Duodenal mucosa (tissue), 2 donors: ENCODE data around the gene CCN2.

ENCODE experiments used
- H3K27ac ChIP-seq: one replicate; pipeline ENCODE4 v1.7.0; 2013; ENCODE audit warnings: low read depth, low read length
- H3K27me3 ChIP-seq, 2 donors: one replicate each; pipeline ENCODE4 v1.7.0; 2013; ENCODE audit warnings: low read length in 2 of 2, control low read depth in 1 of 2; ENCODE audit not compliant: insufficient read depth in 2 of 2, control insufficient read depth in 1 of 2
- H3K36me3 ChIP-seq, 2 donors: one replicate each; pipeline ENCODE4 v1.7.0; 2013; ENCODE audit warnings: low read length in 2 of 2, control low read depth in 1 of 2; ENCODE audit not compliant: insufficient read depth in 2 of 2, control insufficient read depth in 1 of 2
- H3K4me1 ChIP-seq, 2 donors: one replicate each; pipeline ENCODE4 v1.7.0; 2013; ENCODE audit warnings: low read length in 2 of 2, control low read depth in 1 of 2; ENCODE audit not compliant: insufficient read depth in 2 of 2, control insufficient read depth in 1 of 2
- H3K4me3 ChIP-seq, 2 donors: one replicate each; pipeline ENCODE4 v1.7.0; 2013; ENCODE audit warnings: low read length in 2 of 2, low read depth in 1 of 2
- H3K9ac ChIP-seq, 2 donors: one replicate each; pipeline ENCODE4 v1.7.0; 2013; ENCODE audit warnings: low read length in 2 of 2, low read depth in 1 of 2
- H3K9me3 ChIP-seq, 2 donors: one replicate each; pipeline ENCODE4 v1.7.0; 2013; ENCODE audit warnings: low read length in 2 of 2, control low read depth in 1 of 2; ENCODE audit not compliant: control insufficient read depth in 1 of 2

CCN2 gene

DNA sequence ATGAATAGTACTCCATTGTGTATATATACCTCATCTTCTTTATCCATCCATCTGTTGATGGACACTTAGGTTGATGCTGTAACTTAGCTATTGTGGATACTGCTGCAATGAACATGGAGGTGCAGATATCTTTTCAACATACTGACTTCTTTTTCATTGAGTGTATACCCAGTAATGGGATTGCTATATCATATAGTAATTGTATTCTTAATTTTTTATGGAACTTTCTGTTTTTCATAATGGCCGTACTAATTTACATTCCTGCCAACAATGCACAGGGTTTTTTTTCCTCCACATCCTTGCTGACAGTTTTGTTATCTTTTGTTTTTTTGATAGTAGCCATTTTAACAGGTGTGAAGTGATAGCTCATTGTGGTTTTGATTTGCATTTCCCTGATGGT is 5.2 kb downstream of the CCN2 start:
- no peak overlapping the region for H3K4me3 ChIP-seq
- no peak overlapping the region for H3K27ac ChIP-seq
- H3K9me3 ChIP-seq: no peaks in the 10 kb centered on the region

DNA sequence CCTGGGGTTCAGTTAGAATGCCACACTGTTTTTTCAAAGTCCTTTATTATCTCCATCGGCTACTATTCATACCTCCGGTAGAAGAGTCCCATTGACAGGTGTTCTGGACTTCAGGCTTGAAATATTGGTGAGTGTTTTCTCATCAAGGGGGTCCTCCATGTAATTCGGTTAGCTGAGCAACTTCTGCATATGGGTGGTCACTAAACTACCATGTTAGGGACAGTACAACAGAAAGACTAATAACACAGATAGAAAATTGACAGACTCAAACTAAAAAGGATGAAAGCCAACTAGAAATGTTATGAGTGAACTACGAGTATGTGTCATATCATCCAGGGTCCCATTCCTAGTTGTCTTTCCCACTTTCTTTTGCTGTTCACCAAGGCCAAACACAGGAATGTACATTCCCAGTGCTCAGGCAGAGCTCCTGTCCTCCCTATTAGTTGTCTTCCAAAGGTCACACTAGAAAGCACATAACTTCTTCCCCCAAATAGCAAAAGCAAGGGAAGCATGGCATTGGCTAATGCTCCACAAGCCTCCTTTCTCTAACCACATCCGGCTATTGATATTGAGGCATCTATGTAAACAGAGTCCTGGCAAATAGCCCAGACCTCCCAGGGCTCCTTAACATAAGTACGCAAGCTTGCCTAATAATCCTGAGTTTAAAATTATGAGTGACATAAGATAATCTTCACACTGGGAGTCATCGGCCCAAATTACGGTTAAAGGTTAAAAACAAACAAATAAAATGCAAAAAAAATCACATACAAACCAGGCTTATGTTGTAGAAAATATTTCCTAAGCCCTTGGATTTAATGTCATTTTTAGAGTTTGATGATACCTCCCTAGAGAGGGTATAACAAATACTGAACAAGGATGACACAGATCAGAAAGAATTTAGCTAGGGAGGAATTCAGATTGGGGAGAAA is 13.2 kb downstream of the CCN2 start:
- Histone ChIP-seq H3K27ac (no peak overlapping the region), H3K36me3 (no peaks in the 10 kb centered on the region), H3K9ac (no peak overlapping the region), H3K9me3 (no peaks in the 10 kb centered on the region), H3K4me1 (no peaks in the 10 kb centered on the region), H3K27me3 (no peaks in the 10 kb centered on the region), H3K4me3 (no peak overlapping the region)

More for the DNA sequence above, 5.2 kb downstream of the CCN2 start:
- Histone ChIP-seq H3K36me3 (no peaks in the 10 kb centered on the region), H3K4me1 (peaks cover 8% of the 10 kb centered on the region in 2 donors), H3K27me3 (no peaks in the 10 kb centered on the region), H3K9ac (no peak overlapping the region)

- Histone ChIP-seq H3K9me3 (no peaks in the 10 kb centered on the region), H3K4me1 (no peaks in the 10 kb centered on the region), H3K9ac (no peak overlapping the region), H3K4me3 (no peak overlapping the region), H3K27me3 (no peaks in the 10 kb centered on the region), H3K36me3 (no peaks in the 10 kb centered on the region), H3K27ac (no peak overlapping the region)
Measured at GRCh38 chr6:131937226-131937625, 13.9 kb downstream of the CCN2 start.

GRCh38 chr6:131936156-131936555 is 15.0 kb downstream of the CCN2 start:
- Histone ChIP-seq H3K9ac (no peak overlapping the region), H3K9me3 (no peaks in the 10 kb centered on the region), H3K27ac (no peak overlapping the region), H3K36me3 (no peaks in the 10 kb centered on the region), H3K4me1 (no peaks in the 10 kb centered on the region), H3K4me3 (no peak overlapping the region), H3K27me3 (no peaks in the 10 kb centered on the region)

- Histone ChIP-seq H3K27me3 (no peaks in the 10 kb centered on the region), H3K4me3 (no peak overlapping the region), H3K9me3 (no peaks in the 10 kb centered on the region), H3K27ac (no peak overlapping the region), H3K4me1 (no peaks in the 10 kb centered on the region), H3K36me3 (no peaks in the 10 kb centered on the region), H3K9ac (no peak overlapping the region)
Measured at GRCh38 chr6:131931063-131931750, 20.0 kb downstream of the CCN2 start.

- no peaks in the 10 kb centered on the region for H3K4me1 ChIP-seq
- no peaks in the 10 kb centered on the region for H3K27me3 ChIP-seq
- no peak overlapping the region for H3K4me3 ChIP-seq
- no peak overlapping the region for H3K27ac ChIP-seq
- H3K36me3 ChIP-seq: no peaks in the 10 kb centered on the region
- no peak overlapping the region for H3K9ac ChIP-seq
- H3K9me3 ChIP-seq: no peaks in the 10 kb centered on the region
Measured at GRCh38 chr6:131929976-131930375, 21.2 kb downstream of the CCN2 start.

DNA sequence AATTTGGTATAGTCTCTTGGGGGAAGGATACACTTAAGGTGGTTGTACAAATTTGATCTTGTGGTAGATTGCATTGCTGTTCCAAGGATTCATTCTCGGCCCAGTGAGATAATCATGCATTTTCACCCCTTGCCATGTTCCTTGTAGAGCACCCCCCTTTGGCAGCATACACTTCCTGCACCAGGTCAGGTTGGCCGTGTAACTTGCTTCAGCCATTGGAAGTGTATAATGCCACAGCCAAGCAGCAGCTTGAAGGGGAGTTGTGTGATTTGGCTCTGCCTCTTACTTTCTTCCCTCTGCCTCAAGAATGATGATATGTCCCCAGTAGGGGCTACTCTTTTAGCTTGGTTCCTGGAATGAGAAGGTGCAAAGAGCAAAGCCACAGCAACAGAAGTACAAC is 21.9 kb downstream of the CCN2 start:
- Histone ChIP-seq H3K9ac (no peak overlapping the region), H3K27me3 (no peaks in the 10 kb centered on the region)

GRCh38 chr6:131924881-131925474 is 26.2 kb downstream of the CCN2 start:
- H3K4me3 ChIP-seq: no peak overlapping the region

More for the DNA sequence above, 21.9 kb downstream of the CCN2 start:
- H3K36me3 ChIP-seq: no peaks in the 10 kb centered on the region
- H3K9me3 ChIP-seq: no peaks in the 10 kb centered on the region
- H3K27ac ChIP-seq: no peak overlapping the region
- H3K4me1 ChIP-seq: no peaks in the 10 kb centered on the region
- H3K4me3 ChIP-seq: no peak overlapping the region

GRCh38 chr6:131923356-131923755 is 27.8 kb downstream of the CCN2 start:
- H3K9me3 ChIP-seq: peaks cover 7 to 9% of the 10 kb centered on the region in 2 donors
- H3K4me3 ChIP-seq: no peak overlapping the region
- no peaks in the 10 kb centered on the region for H3K36me3 ChIP-seq
- H3K27me3 ChIP-seq: peaks cover 0 to 5% of the 10 kb centered on the region in 2 donors
- no peak overlapping the region for H3K9ac ChIP-seq
- H3K4me1 ChIP-seq: no peaks in the 10 kb centered on the region
- H3K27ac ChIP-seq: no peak overlapping the region

More at GRCh38 chr6:131924881-131925474, 26.2 kb downstream of the CCN2 start:
- Histone ChIP-seq H3K9ac (no peak overlapping the region), H3K36me3 (no peaks in the 10 kb centered on the region), H3K27me3 (no peaks in the 10 kb centered on the region), H3K27ac (no peak overlapping the region), H3K9me3 (peaks cover 7 to 9% of the 10 kb centered on the region in 2 donors), H3K4me1 (no peaks in the 10 kb centered on the region)

GRCh38 chr6:131920656-131921055 is 30.5 kb downstream of the CCN2 start:
- H3K9me3 ChIP-seq: peaks cover 7 to 9% of the 10 kb centered on the region in 2 donors
- peaks cover 0 to 5% of the 10 kb centered on the region in 2 donors for H3K27me3 ChIP-seq
- H3K9ac ChIP-seq: no peak overlapping the region
- H3K4me3 ChIP-seq: no peak overlapping the region
- H3K36me3 ChIP-seq: no peaks in the 10 kb centered on the region
- no peak overlapping the region for H3K27ac ChIP-seq
- no peaks in the 10 kb centered on the region for H3K4me1 ChIP-seq
